Activated CD8-positive, alpha-beta T cell treated with anti-CD3 and anti-CD28 coated beads for 36 hours (primary cell): ENCODE measurements around the gene FBXW5. TPM values are rescaled to one million over a fixed set of nuclear protein-coding genes. Genes with fewer than 3 reads are reported as not detected.

Experiments
- ATAC-seq: fragments of 200-7000 bp; cut with Tn5 transposase; one replicate; pipeline ENCODE4 v1.10.0; 2021; ENCODE audit warnings: mild to moderate bottlenecking, moderate library complexity
- CTCF ChIA-PET: fragments of 350-600 bp; sonication (Branson Sonifier 250); formaldehyde crosslinking; loops from one replicate; lab custom pipeline; 2021; ENCODE audit warnings: antibody characterized with exemption; lab: Charles Lee
- POLR2A ChIA-PET: fragments of 350-600 bp; sonication (Branson Sonifier 250); formaldehyde crosslinking; loops from one replicate; lab custom pipeline; 2021; ENCODE audit warnings: antibody characterized with exemption; lab: Charles Lee
- DNase-seq: peaks from one replicate; pipeline ENCODE4 v3.0.0-alpha.2; 2020
- H3K27ac Mint-ChIP-seq: one replicate; pipeline ENCODE4 v1.8.0; 2021; ENCODE audit warnings: mild to moderate bottlenecking, mixed read lengths
- H3K27me3 Mint-ChIP-seq: one replicate; pipeline ENCODE4 v1.8.0; 2021; ENCODE audit warnings: mixed read lengths
- H3K36me3 Mint-ChIP-seq: one replicate; pipeline ENCODE4 v1.8.0; 2021; ENCODE audit warnings: low read depth, mixed read lengths
- H3K4me1 Mint-ChIP-seq: one replicate; pipeline ENCODE4 v1.8.0; 2021; ENCODE audit warnings: low read depth, mixed read lengths
- H3K4me3 Mint-ChIP-seq: one replicate; pipeline ENCODE4 v1.8.0; 2021; ENCODE audit warnings: mild to moderate bottlenecking, moderate library complexity, mixed read lengths
- H3K9me3 Mint-ChIP-seq: one replicate; pipeline ENCODE4 v1.8.0; 2021; ENCODE audit warnings: mixed read lengths
- CTCF ChIP-seq: fragments of 200-600 bp; IDR thresholded peaks from one replicate; pipeline ENCODE4 v1.8.0; 2022; ENCODE audit warnings: antibody characterized with exemption, mild to moderate bottlenecking
- intact Hi-C: fragments of 100-400 bp; cut with micrococcal nuclease; formaldehyde crosslinking; loops from one replicate; pipeline ENCODE4 v1.10.0; 2022
- total RNA-seq, 2 experiments: library from RNA; stranded (reverse); gene quantifications; one replicate each; pipeline ENCODE4 v1.2.3, GENCODE V29; 2021

The FBXW5 gene
- total RNA-seq, 2 experiments from 2014 or later, result 53.4 to 54.0 TPM

GRCh38 chr9:136978073-136978864, 33.7 kb upstream of the FBXW5 start:
- peak; percentile 75 for ATAC-seq
- CTCF ChIA-PET, result interaction anchor here (0.9 to 4.5 kb wide), 5 partner anchors 10 to 190 kb away, joined by 3 to 24 read pairs (median 5); no protein-coding TSS in a partner anchor
- Mint-ChIP-seq H3K4me3 (no peak overlapping the region), H3K27me3 (no peaks in the 10 kb centered on the region), H3K27ac (no peak overlapping the region), H3K4me1 (peaks cover 20% of the 10 kb centered on the region), H3K36me3 (no peaks in the 10 kb centered on the region), H3K9me3 (no peaks in the 10 kb centered on the region)
- peak; percentile 76 for DNase-seq
- no peak for TF ChIP-seq CTCF
- POLR2A ChIA-PET, result interaction anchor here (1.2 kb wide), 1 partner anchor 14 kb away, joined by 3 read pairs; the partner anchor contains the start of gene PAXX
- intact Hi-C loops, result no loop called here

DNA sequence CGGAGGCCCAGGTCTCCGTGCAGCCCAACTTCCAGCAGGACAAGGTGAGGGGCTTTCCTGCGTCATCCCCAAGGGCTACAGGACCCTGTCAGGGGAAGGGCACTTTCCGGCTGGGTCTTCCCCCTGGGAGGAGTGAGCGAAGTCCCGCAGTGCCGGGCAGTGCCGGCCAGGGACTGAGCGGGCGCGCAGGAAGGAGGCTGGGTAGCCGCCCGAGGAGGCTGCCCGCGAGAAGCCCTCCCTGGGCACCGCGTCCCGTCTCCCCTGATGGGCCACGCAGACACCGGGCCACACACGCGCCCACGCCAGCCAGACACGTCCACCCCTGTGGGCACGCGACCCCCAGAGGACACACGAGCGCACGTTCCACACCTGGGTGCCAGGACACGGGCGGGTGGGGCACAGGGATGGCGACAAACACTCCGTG, 33.1 kb upstream of the FBXW5 start:
- POLR2A ChIA-PET, result interaction anchor here (1.3 kb wide), 1 partner anchor 13 kb away, joined by 5 read pairs; no protein-coding TSS in a partner anchor
- intact Hi-C loops, result no loop called here

DNA sequence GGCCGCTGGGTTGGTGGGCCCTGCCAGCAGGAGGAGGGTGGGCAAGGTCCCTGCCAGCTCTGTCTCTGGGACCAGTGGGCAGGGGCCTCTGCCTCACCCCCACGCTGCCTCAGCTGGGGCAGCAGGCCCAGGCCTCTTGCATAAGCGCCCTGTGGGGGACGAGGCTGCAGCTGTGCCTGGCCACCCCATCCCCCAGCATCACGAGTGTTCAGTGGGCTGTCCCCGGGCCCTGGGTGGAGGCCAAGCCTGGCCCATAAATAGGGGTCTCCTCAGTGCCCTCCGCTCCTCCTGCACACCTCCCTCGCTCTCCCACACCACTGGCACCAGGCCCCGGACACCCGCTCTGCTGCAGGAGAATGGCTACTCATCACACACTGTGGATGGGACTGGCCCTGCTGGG, 32.7 kb upstream of the FBXW5 start, which contains the start of gene PTGDS:
PTGDS (plus strand) TSS at position 282 of the 400 bp plus-strand sequence; CDS start at position 357, 75 bp downstream.
- no peak for ATAC-seq

More for the DNA sequence above, 33.1 kb upstream of the FBXW5 start:
- no peak for DNase-seq
- no peak for TF ChIP-seq CTCF
- Mint-ChIP-seq H3K36me3 (no peaks in the 10 kb centered on the region), H3K27ac (no peak overlapping the region), H3K4me1 (peaks cover 20% of the 10 kb centered on the region), H3K9me3 (no peaks in the 10 kb centered on the region), H3K4me3 (no peak overlapping the region), H3K27me3 (no peaks in the 10 kb centered on the region)
- CTCF ChIA-PET, result interaction anchor here (0.9 to 4.5 kb wide), 4 partner anchors 11 to 189 kb away, joined by 3 to 24 read pairs (median 6); no protein-coding TSS in a partner anchor
- no peak for ATAC-seq

GRCh38 chr9:136975644-136976043, 31.1 kb upstream of the FBXW5 start:
- intact Hi-C loops, result no loop called here
- ChIA-PET POLR2A (interaction anchor here (0.6 to 2.5 kb wide), 2 partner anchors 10 to 103 kb away, joined by 4 to 10 read pairs; no protein-coding TSS in a partner anchor), CTCF (interaction anchor here (1.0 to 4.5 kb wide), 13 partner anchors 10 to 92 kb away, joined by 3 to 24 read pairs (median 5); no protein-coding TSS in a partner anchor)
- no peak overlapping the region for H3K4me3 Mint-ChIP-seq
- peaks cover 20% of the 10 kb centered on the region for H3K4me1 Mint-ChIP-seq
- ATAC-seq (peak; percentile 26), DNase-seq (peak; percentile 66)
- no peaks in the 10 kb centered on the region for H3K9me3 Mint-ChIP-seq
- peak; percentile 38 for TF ChIP-seq CTCF
- no peaks in the 10 kb centered on the region for H3K27me3 Mint-ChIP-seq
- H3K27ac Mint-ChIP-seq, result no peak overlapping the region
- no peaks in the 10 kb centered on the region for H3K36me3 Mint-ChIP-seq

More for the DNA sequence above, 32.7 kb upstream of the FBXW5 start, which contains the start of gene PTGDS:
- POLR2A ChIA-PET, result interaction anchor here (1.2 to 1.3 kb wide), 2 partner anchors 14 to 47 kb away, joined by 3 to 5 read pairs; no protein-coding TSS in a partner anchor
- Mint-ChIP-seq H3K9me3 (no peaks in the 10 kb centered on the region), H3K27me3 (no peaks in the 10 kb centered on the region), H3K4me1 (peaks cover 20% of the 10 kb centered on the region), H3K27ac (no peak within 1 kb of the TSS), H3K4me3 (no peak within 1 kb of the TSS), H3K36me3 (no peaks in the 10 kb centered on the region)
- intact Hi-C loops, result no loop called here
- CTCF ChIA-PET, result interaction anchor here (1.8 to 4.5 kb wide), 2 partner anchors 12 to 58 kb away, joined by 7 to 24 read pairs; no protein-coding TSS in a partner anchor
- no peak for TF ChIP-seq CTCF
- no peak for DNase-seq
